ENCODE results near the gene TTC34. TPM values are rescaled to one million over a fixed set of nuclear protein-coding genes. Genes with fewer than 3 reads are reported as not detected.
"Not testable (repeated sequence)": the region's sequence is repeated elsewhere in the genome, so short reads cannot be mapped to it uniquely, and the experiment has no call there.

Gene TTC34
- total RNA-seq, 1 donor from 2014 or later, result 1.3 TPM

DNA sequence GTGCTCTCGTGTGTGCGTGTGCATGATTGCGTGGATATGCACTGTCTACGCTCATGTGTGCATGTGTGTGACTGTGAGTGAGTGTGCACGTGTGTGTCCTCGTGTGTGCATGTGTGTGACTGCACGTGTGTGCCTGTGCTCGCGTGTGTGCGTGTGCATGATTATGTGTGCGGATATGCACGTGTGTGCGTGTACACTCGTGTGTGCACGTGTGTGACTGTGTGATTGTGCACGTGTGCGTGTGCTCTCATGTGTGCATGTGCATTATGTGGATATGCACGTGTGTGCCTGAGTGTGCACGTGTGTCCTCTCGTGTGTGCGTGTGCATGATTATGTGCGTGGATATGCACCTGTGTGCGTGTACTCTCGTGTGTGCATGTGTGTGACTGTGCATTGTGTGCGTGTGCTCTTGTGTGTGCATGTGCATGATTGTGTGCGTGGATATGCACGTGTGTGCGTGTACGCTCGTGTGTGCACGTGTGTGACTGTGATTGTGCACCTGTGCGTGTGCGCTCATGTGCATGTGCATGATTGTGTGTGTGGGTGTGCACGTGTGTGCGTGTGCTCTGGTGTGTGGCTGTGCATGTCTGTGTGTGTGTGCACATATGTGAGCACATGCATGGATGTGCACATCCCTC lies 170.9 kb downstream of the TTC34 start:
- intact Hi-C loops (cut with micrococcal nuclease), result no loop called here

DNA sequence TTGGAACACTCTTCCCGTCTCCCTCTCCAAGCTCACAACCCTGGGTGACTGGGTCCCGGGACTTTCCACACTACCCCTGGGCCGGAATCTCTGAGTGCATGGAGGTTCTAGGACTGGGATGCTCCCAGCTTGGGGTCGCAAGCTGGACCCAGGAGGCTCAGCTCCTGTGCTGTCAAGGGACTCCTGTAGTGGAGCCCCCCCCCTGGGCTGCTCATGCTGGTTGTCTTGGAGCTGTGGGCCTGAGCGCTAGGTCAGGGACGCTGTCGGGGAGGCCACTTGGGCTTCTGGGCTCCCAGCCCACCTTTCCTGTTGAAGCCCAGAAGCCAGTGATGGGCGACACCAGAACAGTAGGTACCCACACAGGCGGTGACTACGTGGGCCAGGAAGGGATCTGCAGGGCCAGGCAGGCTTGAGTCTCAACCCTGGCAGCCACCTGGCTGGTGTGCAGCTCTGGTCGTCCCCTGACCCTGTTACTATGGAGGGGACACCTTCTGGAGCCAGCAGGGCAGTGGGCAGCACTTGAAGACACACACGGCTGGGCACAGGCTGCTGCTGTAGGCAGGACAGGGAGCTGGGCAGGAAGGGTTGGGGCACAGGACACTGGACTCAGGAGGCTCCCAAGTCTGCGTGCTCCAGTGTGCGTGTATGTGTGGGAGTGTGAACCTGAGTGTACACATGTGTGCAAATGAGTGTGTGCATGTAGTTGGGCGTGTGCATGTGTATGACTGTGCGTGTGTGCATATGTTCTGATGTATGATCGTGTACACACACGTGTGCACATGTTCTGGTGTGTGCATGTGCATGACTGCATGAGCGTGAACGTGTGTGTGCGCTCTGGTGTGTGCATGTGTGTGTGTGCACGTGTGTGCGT lies 171.6 kb downstream of the TTC34 start:
- intact Hi-C loops (cut with micrococcal nuclease), result no loop called here

DNA sequence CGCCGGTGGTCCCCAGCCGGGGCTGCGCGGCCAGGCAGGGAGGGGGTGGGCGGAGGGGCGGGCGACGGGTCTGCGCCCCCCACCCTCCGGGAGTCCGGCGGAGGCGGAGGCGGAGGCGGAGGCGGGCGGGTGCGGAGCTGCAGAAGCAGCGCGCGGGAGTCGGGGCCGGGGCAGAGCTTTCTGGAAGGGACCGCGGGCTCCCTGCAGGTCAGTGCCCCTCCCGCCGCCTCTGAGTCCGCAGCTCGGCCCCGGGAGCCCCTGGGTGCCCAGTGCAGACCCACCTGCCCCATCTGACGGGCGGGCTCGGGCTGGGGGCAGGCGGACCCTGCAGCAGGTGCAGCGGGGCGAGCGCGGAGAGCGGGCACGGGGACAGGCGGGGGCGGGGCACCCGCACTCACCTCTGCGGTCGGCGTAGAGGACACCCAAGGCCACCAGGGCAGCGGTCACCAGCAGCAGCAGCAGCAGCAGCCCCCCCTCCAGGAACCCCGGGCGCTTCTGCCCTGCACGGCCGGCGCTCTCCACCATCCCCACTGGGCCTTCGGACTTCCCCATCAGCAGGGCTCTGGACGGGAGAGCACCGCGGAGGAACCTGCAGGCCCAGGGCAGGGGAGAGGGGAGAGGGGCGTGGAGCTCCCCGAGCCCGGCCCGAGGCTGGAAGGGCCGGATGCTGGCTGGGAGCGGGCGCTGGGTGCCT lies 172.4 kb downstream of the TTC34 start:
- intact Hi-C loops (cut with micrococcal nuclease), result no loop called here

DNA sequence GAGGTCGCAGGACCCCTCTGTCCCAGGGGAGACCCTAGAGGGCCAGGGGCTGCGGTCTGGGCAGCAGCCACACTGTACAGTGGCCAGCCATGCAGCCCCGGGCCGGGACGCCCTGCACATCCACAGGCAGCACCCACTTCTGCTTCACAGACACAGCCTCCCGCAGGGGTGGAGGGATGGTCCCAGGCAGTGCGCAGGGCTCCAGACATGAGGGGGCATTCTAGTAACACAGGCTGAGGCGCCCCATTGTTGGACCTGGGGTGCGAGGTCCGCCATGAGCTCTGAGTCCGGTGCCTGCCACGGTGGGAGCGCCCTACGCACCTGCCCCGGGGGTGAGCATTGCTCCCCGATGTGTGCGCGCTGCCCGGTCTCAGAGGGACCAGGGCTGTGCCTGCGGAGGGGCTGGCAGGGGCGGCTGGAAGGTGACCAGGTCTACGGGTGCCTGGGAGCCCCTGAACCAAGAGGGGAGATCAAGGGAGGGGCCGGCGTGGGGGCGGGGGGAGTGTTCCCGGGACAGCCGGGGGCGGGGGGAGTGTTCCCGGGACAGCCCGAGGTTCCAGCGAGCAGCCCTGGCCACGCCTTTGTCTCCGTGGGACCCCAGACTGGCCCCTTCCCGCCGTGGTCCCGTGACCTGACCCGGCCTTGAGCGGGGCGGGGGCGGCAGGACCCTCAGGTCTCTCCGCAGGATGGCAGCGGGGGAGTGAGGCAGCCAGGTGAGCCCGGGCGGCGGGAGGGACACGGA lies 173.1 kb downstream of the TTC34 start:
- intact Hi-C loops (cut with micrococcal nuclease), result no loop called here

- intact Hi-C loops (cut with micrococcal nuclease), result no loop called here
Measured at GRCh38 chr1:2627746-2628145, 173.7 kb downstream of the TTC34 start.

GRCh38 chr1:2625748-2626147 lies 175.7 kb downstream of the TTC34 start:
- intact Hi-C loops (cut with micrococcal nuclease), result not testable (repeated sequence)

DNA sequence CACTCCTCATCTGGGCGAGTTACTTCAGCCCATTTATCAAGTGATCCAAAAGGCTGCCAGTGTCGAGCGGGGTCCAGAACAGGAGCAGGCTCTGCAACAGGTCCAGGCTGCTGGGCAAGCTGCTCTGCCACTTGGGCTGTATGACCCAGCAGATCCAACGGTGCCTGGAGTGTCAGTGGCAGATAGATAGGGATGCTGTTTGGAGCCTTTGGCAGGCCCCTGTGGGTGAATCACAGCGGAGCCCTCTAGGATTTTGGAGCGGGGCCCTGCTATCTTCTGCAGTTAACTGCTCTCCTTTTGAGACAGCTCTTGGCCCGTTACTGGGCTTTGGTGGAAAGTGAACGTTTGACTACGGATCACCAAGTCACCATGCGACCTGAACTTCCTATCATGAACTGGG lies 176.2 kb downstream of the TTC34 start:
- intact Hi-C loops (cut with micrococcal nuclease), result no loop called here

- intact Hi-C loops (cut with micrococcal nuclease), result no loop called here
Measured at GRCh38 chr1:2624735-2625300, 176.7 kb downstream of the TTC34 start.

GRCh38 chr1:2623571-2624337 lies 177.7 kb downstream of the TTC34 start:
- intact Hi-C loops (cut with micrococcal nuclease), result no loop called here

DNA sequence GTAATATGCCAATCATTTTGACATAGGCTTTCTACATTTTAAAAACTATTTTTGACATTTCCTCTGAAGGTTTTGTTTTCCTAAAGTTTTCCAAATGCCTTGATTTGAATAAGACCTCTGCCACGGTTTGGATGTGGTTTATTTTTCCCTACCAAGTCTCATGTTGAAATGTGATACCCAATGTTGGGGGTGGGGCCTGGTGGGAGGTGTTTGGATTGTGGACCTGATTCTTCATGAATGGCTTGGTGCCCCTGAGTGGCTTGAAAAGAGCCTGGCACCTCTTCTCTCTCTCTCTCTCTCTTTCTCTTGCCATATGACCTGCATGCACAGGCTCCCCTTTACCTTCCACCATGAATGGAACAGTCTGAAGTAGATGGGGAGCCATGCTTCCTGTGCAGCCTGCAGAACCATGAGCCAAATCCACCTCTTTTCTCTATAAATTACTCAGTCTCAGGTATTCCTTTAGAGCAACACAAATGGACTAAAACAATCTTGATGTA lies 183.5 kb downstream of the TTC34 start:
- intact Hi-C loops (cut with micrococcal nuclease), result no loop called here

DNA sequence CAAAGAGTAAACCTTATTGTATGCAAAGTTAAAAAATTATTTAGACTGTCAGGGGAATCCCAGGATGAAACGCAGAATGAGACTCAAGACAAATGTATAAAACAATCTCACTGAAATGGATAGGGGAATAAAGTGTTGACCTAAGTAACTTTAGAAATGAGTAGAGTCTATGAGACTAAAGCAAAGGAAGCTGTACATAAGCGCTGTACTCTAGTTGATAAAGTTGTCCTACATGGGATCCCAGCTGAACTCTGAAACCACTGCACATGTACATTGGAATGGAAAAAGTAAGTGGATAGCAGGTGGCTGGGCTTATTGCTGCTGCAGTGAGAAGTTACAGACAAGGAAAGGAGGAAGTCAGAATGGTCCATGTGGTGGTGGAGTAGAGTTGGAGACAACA lies 187.3 kb downstream of the TTC34 start:
- intact Hi-C loops (cut with micrococcal nuclease), result no loop called here

DNA sequence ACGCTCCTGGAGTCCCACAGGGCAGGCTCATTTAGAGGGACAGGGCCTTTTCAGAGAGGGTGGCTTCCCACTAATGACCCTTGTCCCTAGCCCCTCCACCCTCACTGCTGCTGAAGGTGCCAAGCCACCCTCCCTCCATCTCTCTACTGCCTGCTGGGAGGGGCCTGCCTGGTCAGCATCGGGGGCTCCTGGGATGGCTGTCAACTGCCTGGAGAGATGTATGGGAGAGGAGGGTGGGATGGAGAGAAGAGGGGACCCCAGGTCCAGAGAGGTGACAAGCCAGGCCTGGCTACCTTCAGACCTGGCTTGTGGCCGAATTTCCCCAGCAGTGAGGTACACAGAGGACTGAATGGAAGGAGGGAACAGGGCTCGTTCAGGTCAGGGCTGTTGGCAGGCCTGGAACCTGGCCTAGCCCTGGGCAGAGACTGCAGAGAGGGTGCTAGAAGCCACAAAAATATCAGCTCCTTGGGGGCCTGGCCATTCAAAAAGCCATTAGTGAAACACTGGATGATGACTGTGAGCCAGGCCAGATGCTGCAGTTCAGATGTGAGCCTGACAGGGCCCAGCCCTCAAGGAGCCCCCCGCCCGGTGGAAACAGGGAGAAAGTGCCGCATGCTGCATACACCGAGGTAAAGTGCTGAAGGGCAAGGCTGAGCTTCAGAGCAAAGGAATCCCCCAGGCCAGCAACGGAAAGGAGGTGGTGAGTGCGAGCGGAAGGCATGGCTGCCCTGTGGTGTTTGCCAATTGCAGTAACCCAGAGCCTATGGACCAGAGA lies 188.7 kb downstream of the TTC34 start:
- intact Hi-C loops (cut with micrococcal nuclease), result no loop called here

DNA sequence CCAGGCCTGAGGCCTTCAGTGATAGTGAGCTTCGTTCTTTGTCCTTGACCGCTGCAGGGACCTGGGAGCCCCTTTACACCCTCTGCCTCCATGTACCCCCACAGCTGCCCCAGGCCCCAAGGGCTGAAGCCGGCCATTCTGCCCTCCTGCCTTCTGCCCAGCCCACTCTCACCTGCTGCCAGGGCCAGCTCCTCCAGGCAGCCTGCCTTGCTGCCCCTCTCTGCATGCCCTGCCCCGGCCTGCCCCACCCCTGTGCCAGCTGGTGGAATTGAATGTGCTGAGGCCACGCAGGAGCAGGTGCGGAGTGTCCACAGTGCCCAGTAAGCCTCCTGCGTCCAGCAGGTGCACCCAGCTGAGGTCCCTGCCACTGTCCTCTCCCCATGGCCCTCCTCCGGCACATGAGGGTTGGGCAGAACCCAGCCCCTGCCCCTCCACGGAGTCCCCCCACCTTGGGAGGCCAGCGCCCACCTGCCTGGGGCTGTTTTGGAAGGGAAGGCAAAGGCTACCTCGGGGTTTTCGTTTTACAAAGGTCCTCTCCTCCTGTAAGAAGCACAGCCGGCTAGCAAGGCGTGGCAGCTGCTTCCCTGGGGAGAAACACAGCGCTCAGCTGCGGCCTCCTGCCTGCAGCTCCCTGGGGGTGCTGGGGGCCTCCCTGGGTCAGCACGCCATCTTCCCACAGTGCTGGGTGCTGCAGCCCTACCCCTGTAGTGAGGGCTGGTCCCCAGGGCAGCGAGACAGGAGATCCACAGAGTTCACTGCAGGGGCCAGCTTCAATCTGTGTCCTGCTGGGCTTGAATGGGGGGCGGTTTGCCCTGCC lies 189.7 kb downstream of the TTC34 start:
- intact Hi-C loops (cut with micrococcal nuclease), result no loop called here

- intact Hi-C loops (cut with micrococcal nuclease), result no loop called here
Measured at GRCh38 chr1:2611031-2611501, 190.4 kb downstream of the TTC34 start.

DNA sequence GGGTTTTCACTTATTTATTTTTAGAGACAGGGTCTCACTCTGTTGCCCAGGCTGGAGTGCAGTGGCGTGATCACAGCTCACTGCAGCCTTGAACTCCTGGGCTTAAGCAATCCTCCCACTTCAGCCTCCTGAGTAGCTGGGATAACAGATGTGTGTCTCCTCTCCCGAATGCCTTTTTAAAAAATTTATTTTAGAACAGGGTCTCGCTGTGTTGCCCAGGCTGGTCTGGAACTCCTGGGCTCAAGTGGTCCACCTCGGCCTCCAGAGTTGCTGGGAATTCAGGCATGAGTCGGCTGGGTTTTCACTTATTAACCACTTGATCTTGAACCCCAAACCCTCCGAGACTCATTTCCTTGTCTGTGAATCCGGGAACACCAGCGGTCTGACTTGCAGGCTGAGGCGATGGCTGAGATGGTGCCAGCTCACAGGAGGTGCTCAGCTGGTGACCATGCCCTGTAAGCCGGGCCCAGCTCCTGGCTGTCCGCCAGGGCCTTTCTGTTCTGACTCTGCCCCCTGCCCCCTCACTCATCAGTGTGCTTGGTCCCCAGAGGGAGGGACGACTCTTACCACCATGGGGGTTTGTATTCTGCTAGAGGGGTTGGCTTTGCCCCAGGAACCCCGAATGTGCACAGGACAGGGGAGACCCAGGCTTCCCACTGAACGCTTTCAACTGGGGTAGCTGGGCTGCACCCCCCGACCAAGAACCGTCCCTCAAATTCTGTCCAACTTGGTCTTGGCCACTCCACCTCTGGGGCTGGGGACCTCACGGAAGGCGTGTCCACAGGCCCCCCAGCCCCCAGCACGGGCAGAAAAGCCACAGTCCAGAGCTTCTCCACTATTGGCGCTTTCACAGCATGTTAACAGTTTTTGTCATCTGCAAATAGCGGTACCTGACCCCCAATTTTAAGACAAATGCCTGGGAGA lies 191.2 kb downstream of the TTC34 start:
- intact Hi-C loops (cut with micrococcal nuclease), result no loop called here

- intact Hi-C loops (cut with micrococcal nuclease), result no loop called here
Measured at GRCh38 chr1:2609319-2610035, 192.0 kb downstream of the TTC34 start.

DNA sequence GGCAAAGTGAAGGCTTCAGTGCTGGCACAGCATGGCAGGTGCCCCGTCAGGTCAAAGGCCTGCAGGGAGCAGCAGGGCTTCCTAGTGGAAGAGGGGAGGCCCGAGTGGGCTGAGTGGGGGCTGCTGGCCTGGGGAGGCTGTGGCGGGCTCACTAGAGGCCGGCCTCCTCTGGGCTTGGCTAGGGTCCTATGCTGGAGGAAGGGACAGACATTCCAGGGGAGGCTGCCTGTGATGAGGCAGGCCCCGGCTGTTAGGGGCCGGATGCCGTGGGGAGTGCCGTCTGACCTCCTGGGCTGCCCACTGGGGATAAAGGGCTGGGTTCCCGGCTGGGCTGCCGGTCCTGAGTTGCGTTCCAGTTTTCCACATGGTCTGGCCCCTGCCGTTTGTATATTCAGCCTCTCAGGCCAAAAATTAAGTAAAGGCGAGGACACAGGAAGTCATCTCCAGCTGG lies 193.8 kb downstream of the TTC34 start:
- intact Hi-C loops (cut with micrococcal nuclease), result no loop called here
